ENCODE measurements around the gene CCDC149. TPM values are rescaled to one million over a fixed set of nuclear protein-coding genes. Genes with fewer than 3 reads are reported as not detected.

Gene CCDC149
- total and polyA plus RNA-seq, 2 of the 8 experiments (the other 6 are each of a cell fraction or from before 2014, with no cell fraction given), result 2.2 to 5.6 TPM

GRCh38 chr4:24880186-24880585 lies 32.7 kb downstream of the CCDC149 start (continued):
- TF ChIP-seq, protein P1, sequence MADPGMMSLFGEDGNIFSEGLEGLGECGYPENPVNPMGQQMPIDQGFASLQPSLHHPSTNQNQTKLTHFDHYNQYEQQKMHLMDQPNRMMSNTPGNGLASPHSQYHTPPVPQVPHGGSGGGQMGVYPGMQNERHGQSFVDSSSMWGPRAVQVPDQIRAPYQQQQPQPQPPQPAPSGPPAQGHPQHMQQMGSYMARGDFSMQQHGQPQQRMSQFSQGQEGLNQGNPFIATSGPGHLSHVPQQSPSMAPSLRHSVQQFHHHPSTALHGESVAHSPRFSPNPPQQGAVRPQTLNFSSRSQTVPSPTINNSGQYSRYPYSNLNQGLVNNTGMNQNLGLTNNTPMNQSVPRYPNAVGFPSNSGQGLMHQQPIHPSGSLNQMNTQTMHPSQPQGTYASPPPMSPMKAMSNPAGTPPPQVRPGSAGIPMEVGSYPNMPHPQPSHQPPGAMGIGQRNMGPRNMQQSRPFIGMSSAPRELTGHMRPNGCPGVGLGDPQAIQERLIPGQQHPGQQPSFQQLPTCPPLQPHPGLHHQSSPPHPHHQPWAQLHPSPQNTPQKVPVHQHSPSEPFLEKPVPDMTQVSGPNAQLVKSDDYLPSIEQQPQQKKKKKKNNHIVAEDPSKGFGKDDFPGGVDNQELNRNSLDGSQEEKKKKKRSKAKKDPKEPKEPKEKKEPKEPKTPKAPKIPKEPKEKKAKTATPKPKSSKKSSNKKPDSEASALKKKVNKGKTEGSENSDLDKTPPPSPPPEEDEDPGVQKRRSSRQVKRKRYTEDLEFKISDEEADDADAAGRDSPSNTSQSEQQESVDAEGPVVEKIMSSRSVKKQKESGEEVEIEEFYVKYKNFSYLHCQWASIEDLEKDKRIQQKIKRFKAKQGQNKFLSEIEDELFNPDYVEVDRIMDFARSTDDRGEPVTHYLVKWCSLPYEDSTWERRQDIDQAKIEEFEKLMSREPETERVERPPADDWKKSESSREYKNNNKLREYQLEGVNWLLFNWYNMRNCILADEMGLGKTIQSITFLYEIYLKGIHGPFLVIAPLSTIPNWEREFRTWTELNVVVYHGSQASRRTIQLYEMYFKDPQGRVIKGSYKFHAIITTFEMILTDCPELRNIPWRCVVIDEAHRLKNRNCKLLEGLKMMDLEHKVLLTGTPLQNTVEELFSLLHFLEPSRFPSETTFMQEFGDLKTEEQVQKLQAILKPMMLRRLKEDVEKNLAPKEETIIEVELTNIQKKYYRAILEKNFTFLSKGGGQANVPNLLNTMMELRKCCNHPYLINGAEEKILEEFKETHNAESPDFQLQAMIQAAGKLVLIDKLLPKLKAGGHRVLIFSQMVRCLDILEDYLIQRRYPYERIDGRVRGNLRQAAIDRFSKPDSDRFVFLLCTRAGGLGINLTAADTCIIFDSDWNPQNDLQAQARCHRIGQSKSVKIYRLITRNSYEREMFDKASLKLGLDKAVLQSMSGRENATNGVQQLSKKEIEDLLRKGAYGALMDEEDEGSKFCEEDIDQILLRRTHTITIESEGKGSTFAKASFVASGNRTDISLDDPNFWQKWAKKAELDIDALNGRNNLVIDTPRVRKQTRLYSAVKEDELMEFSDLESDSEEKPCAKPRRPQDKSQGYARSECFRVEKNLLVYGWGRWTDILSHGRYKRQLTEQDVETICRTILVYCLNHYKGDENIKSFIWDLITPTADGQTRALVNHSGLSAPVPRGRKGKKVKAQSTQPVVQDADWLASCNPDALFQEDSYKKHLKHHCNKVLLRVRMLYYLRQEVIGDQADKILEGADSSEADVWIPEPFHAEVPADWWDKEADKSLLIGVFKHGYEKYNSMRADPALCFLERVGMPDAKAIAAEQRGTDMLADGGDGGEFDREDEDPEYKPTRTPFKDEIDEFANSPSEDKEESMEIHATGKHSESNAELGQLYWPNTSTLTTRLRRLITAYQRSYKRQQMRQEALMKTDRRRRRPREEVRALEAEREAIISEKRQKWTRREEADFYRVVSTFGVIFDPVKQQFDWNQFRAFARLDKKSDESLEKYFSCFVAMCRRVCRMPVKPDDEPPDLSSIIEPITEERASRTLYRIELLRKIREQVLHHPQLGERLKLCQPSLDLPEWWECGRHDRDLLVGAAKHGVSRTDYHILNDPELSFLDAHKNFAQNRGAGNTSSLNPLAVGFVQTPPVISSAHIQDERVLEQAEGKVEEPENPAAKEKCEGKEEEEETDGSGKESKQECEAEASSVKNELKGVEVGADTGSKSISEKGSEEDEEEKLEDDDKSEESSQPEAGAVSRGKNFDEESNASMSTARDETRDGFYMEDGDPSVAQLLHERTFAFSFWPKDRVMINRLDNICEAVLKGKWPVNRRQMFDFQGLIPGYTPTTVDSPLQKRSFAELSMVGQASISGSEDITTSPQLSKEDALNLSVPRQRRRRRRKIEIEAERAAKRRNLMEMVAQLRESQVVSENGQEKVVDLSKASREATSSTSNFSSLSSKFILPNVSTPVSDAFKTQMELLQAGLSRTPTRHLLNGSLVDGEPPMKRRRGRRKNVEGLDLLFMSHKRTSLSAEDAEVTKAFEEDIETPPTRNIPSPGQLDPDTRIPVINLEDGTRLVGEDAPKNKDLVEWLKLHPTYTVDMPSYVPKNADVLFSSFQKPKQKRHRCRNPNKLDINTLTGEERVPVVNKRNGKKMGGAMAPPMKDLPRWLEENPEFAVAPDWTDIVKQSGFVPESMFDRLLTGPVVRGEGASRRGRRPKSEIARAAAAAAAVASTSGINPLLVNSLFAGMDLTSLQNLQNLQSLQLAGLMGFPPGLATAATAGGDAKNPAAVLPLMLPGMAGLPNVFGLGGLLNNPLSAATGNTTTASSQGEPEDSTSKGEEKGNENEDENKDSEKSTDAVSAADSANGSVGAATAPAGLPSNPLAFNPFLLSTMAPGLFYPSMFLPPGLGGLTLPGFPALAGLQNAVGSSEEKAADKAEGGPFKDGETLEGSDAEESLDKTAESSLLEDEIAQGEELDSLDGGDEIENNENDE (IDR thresholded peaks at IDR 0.05; ENCODE audit: insufficient replicate concordance, low read length), result no peak
- TF ChIP-seq TEAD4 (IDR thresholded peaks at IDR 0.05; ENCODE audit: low read depth, low read length) (no peak), TAF7 (optimal IDR thresholded peaks at IDR 0.05; ENCODE audit: borderline replicate concordance, low read depth, low read length) (no peak), SP4 (IDR thresholded peaks at IDR 0.05; ENCODE audit: low read length) (no peak), GABPA (IDR thresholded peaks at IDR 0.05; ENCODE audit: borderline replicate concordance, insufficient read depth, low read length) (no peak), CHD1 (IDR thresholded peaks at IDR 0.05; ENCODE audit: low read depth, low read length) (no peak), KDM5A (IDR thresholded peaks at IDR 0.05; ENCODE audit: low read length) (no peak)
- TF ChIP-seq, protein P2, sequence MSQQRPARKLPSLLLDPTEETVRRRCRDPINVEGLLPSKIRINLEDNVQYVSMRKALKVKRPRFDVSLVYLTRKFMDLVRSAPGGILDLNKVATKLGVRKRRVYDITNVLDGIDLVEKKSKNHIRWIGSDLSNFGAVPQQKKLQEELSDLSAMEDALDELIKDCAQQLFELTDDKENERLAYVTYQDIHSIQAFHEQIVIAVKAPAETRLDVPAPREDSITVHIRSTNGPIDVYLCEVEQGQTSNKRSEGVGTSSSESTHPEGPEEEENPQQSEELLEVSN (IDR thresholded peaks at IDR 0.05), result no peak
- TF ChIP-seq, protein P3, sequence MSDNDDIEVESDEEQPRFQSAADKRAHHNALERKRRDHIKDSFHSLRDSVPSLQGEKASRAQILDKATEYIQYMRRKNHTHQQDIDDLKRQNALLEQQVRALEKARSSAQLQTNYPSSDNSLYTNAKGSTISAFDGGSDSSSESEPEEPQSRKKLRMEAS (IDR thresholded peaks at IDR 0.05), result no peak
